HG02623 (cell line): Measurements from ENCODE around the gene TMEM59.
A peak's percentile ranks its signal among the peaks of the same experiment; 100 is the strongest.
"Not testable (repeated sequence)": the region's sequence is repeated elsewhere in the genome, so short reads cannot be mapped to it uniquely, and the experiment has no call there.

Experiments
- ATAC-seq: cut with Tn5 transposase; IDR thresholded peaks from one replicate; pipeline ENCODE4 v1.9.1; 2021; ENCODE audit warnings: moderate library complexity; ENCODE audit not compliant: unreplicated experiment

TMEM59 gene

GRCh38 chr1:54052934-54053744 is at the start of gene TMEM59, which contains the start of gene TCEANC2:
TSS of gene TMEM59 (minus strand) at chr1:54053204. CDS start at chr1:54053188, 16 bp downstream.
TSS of gene TCEANC2 (plus strand) at chr1:54053608. CDS start at chr1:54054423, 815 bp downstream.
- peak; percentile 84 for ATAC-seq

GRCh38 chr1:54100500-54100899 is 47.5 kb upstream of the TMEM59 start:
- no peak for ATAC-seq

GRCh38 chr1:54099061-54099610 is 46.1 kb upstream of the TMEM59 start:
- no peak for ATAC-seq

- ATAC-seq, result no peak
Measured at GRCh38 chr1:54096877-54097240, 43.9 kb upstream of the TMEM59 start.

GRCh38 chr1:54096227-54096876 is 43.3 kb upstream of the TMEM59 start:
- no peak for ATAC-seq

- ATAC-seq, result no peak
Measured at GRCh38 chr1:54095546-54096226, 42.7 kb upstream of the TMEM59 start.

- not testable (repeated sequence) for ATAC-seq
Measured at GRCh38 chr1:54094730-54095105, 41.7 kb upstream of the TMEM59 start.

- ATAC-seq, result no peak
Measured at GRCh38 chr1:54094001-54094729, 41.2 kb upstream of the TMEM59 start.

GRCh38 chr1:54091666-54092065 is 38.7 kb upstream of the TMEM59 start:
- no peak for ATAC-seq

GRCh38 chr1:54088385-54088784 is 35.4 kb upstream of the TMEM59 start:
- ATAC-seq, result no peak

GRCh38 chr1:54086754-54087153 is 33.8 kb upstream of the TMEM59 start:
- ATAC-seq, result no peak

- ATAC-seq, result no peak
Measured at GRCh38 chr1:54084794-54085193, 31.8 kb upstream of the TMEM59 start.

GRCh38 chr1:54081306-54082270 is 28.6 kb upstream of the TMEM59 start:
- ATAC-seq, result peak; percentile 45

GRCh38 chr1:54080598-54081049 is 27.6 kb upstream of the TMEM59 start:
- no peak for ATAC-seq

- ATAC-seq, result no peak
Measured at GRCh38 chr1:54077359-54077758, 24.4 kb upstream of the TMEM59 start.

- ATAC-seq, result peak; percentile 45
Measured at GRCh38 chr1:54070171-54070837, 17.3 kb upstream of the TMEM59 start.

GRCh38 chr1:54069791-54070170 is 16.8 kb upstream of the TMEM59 start:
- peak; percentile 7 for ATAC-seq

GRCh38 chr1:54064299-54064698 is 11.3 kb upstream of the TMEM59 start:
- no peak for ATAC-seq

GRCh38 chr1:54054438-54054749 is 1.4 kb upstream of the TMEM59 start:
- ATAC-seq, result no peak
